Mucosa of rectum (tissue), 2 donors: ENCODE data around the gene CDC42.

Experiments
- H3K27ac ChIP-seq, 2 donors: one replicate each; pipeline ENCODE4 v1.7.0; 2013; ENCODE audit warnings: inconsistent platforms in 2 of 2, low read depth in 2 of 2, low read length in 2 of 2
- H3K27me3 ChIP-seq, 2 donors: one replicate each; pipeline ENCODE4 v1.7.0; 2013; ENCODE audit warnings: low read length in 2 of 2; ENCODE audit not compliant: control insufficient read depth in 2 of 2, insufficient read depth in 2 of 2
- H3K36me3 ChIP-seq, 2 donors: one replicate each; pipeline ENCODE4 v1.7.0; 2013; ENCODE audit warnings: low read length in 2 of 2; ENCODE audit not compliant: control insufficient read depth in 2 of 2, insufficient read depth in 2 of 2
- H3K4me1 ChIP-seq, 2 donors: one replicate each; pipeline ENCODE4 v1.7.0; 2013; ENCODE audit warnings: low read length in 2 of 2, mild to moderate bottlenecking in 1 of 2; ENCODE audit not compliant: control insufficient read depth in 2 of 2, insufficient read depth in 2 of 2
- H3K4me3 ChIP-seq, 2 donors: one replicate each; pipeline ENCODE4 v1.7.0; 2013; ENCODE audit warnings: low read length in 2 of 2
- H3K9ac ChIP-seq, 2 donors: one replicate each; pipeline ENCODE4 v1.7.0; 2013; ENCODE audit warnings: low read length in 2 of 2, low read depth in 1 of 2, mild to moderate bottlenecking in 1 of 2
- H3K9me3 ChIP-seq, 2 donors: one replicate each; pipeline ENCODE4 v1.7.0; 2013; ENCODE audit warnings: low read length in 2 of 2; ENCODE audit not compliant: control insufficient read depth in 2 of 2
- donor health status: healthy.
- donor health status: Normal muscosa, but diverticular disease.

Gene CDC42

GRCh38 chr1:22133247-22133930 lies 80.9 kb downstream of the CDC42 start:
- H3K9ac ChIP-seq, result no peak overlapping the region
- no peak overlapping the region for H3K4me3 ChIP-seq
- no peak overlapping the region for H3K27ac ChIP-seq
- no peaks in the 10 kb centered on the region for H3K36me3 ChIP-seq
- H3K4me1 ChIP-seq, result no peaks in the 10 kb centered on the region
- no peaks in the 10 kb centered on the region for H3K9me3 ChIP-seq
- no peaks in the 10 kb centered on the region for H3K27me3 ChIP-seq

GRCh38 chr1:22133931-22134324 lies 81.4 kb downstream of the CDC42 start:
- Histone ChIP-seq H3K4me1 (no peaks in the 10 kb centered on the region), H3K36me3 (no peaks in the 10 kb centered on the region), H3K9ac (no peak overlapping the region), H3K4me3 (no peak overlapping the region), H3K27ac (no peak overlapping the region), H3K9me3 (no peaks in the 10 kb centered on the region), H3K27me3 (no peaks in the 10 kb centered on the region)

GRCh38 chr1:22137004-22137720 lies 84.7 kb downstream of the CDC42 start:
- Histone ChIP-seq H3K27ac (no peak overlapping the region), H3K36me3 (no peaks in the 10 kb centered on the region), H3K27me3 (peaks cover 11 to 20% of the 10 kb centered on the region in 2 donors), H3K9ac (no peak overlapping the region), H3K4me1 (peaks cover 4% of the 10 kb centered on the region in 2 donors), H3K4me3 (no peak overlapping the region), H3K9me3 (no peaks in the 10 kb centered on the region)

GRCh38 chr1:22139066-22139594 lies 86.6 kb downstream of the CDC42 start:
- H3K27ac ChIP-seq, result no peak overlapping the region
- H3K4me3 ChIP-seq, result no peak overlapping the region
- H3K9me3 ChIP-seq, result no peaks in the 10 kb centered on the region
- peaks cover 15 to 22% of the 10 kb centered on the region in 2 donors for H3K27me3 ChIP-seq
- H3K36me3 ChIP-seq, result no peaks in the 10 kb centered on the region
- no peak overlapping the region for H3K9ac ChIP-seq
- H3K4me1 ChIP-seq, result peaks cover 9 to 10% of the 10 kb centered on the region in 2 donors

- peaks cover 11 to 14% of the 10 kb centered on the region in 2 donors for H3K4me1 ChIP-seq
- no peak overlapping the region for H3K27ac ChIP-seq
- peaks cover 22 to 28% of the 10 kb centered on the region in 2 donors for H3K27me3 ChIP-seq
- H3K36me3 ChIP-seq, result no peaks in the 10 kb centered on the region
- no peak overlapping the region for H3K9ac ChIP-seq
- no peak overlapping the region for H3K4me3 ChIP-seq
- H3K9me3 ChIP-seq, result no peaks in the 10 kb centered on the region
Observed at GRCh38 chr1:22139817-22140216, 87.3 kb downstream of the CDC42 start.
